Activated naive CD8-positive, alpha-beta T cell (primary cell): Measurements from ENCODE around the gene TELO2.

Experiments
- H3K27ac Mint-ChIP-seq: one replicate; pipeline ENCODE4 v1.8.0; 2021; ENCODE audit warnings: mixed read lengths
- H3K27me3 Mint-ChIP-seq: one replicate; pipeline ENCODE4 v1.8.0; 2021; ENCODE audit warnings: mixed read lengths
- H3K36me3 Mint-ChIP-seq: one replicate; pipeline ENCODE4 v1.8.0; 2021; ENCODE audit warnings: mixed read lengths
- H3K4me1 Mint-ChIP-seq: one replicate; pipeline ENCODE4 v1.8.0; 2021; ENCODE audit warnings: low read depth, mixed read lengths
- H3K4me3 Mint-ChIP-seq: one replicate; pipeline ENCODE4 v1.8.0; 2021; ENCODE audit warnings: mild to moderate bottlenecking, mixed read lengths
- H3K9me3 Mint-ChIP-seq: one replicate; pipeline ENCODE4 v1.8.0; 2021; ENCODE audit warnings: low read depth, mixed read lengths

Gene TELO2

GRCh38 chr16:1452530-1452929 lies 40.6 kb upstream of the TELO2 start:
- Mint-ChIP-seq H3K36me3 (peaks cover 2% of the 10 kb centered on the region), H3K27ac (no peak overlapping the region), H3K4me1 (no peaks in the 10 kb centered on the region), H3K27me3 (no peaks in the 10 kb centered on the region), H3K9me3 (no peaks in the 10 kb centered on the region), H3K4me3 (no peak overlapping the region)

- H3K4me3 Mint-ChIP-seq: no peak overlapping the region
- no peaks in the 10 kb centered on the region for H3K27me3 Mint-ChIP-seq
- H3K4me1 Mint-ChIP-seq: no peaks in the 10 kb centered on the region
- no peaks in the 10 kb centered on the region for H3K9me3 Mint-ChIP-seq
- no peak overlapping the region for H3K27ac Mint-ChIP-seq
- peaks cover 2% of the 10 kb centered on the region for H3K36me3 Mint-ChIP-seq
Measured at GRCh38 chr16:1453316-1453715, 39.8 kb upstream of the TELO2 start.

- H3K27me3 Mint-ChIP-seq: no peaks in the 10 kb centered on the region
- H3K36me3 Mint-ChIP-seq: peaks cover 2% of the 10 kb centered on the region
- H3K4me1 Mint-ChIP-seq: no peaks in the 10 kb centered on the region
- no peaks in the 10 kb centered on the region for H3K9me3 Mint-ChIP-seq
- H3K27ac Mint-ChIP-seq: no peak overlapping the region
- H3K4me3 Mint-ChIP-seq: no peak overlapping the region
Measured at GRCh38 chr16:1454561-1454960, 38.6 kb upstream of the TELO2 start.

GRCh38 chr16:1455190-1456171 lies 37.7 kb upstream of the TELO2 start:
- Mint-ChIP-seq H3K27ac (no peak overlapping the region), H3K4me3 (no peak overlapping the region), H3K27me3 (no peaks in the 10 kb centered on the region), H3K9me3 (no peaks in the 10 kb centered on the region), H3K36me3 (peaks cover 2% of the 10 kb centered on the region), H3K4me1 (no peaks in the 10 kb centered on the region)

- Mint-ChIP-seq H3K9me3 (no peaks in the 10 kb centered on the region), H3K4me1 (no peaks in the 10 kb centered on the region), H3K27ac (no peak overlapping the region), H3K4me3 (no peak overlapping the region), H3K27me3 (no peaks in the 10 kb centered on the region), H3K36me3 (no peaks in the 10 kb centered on the region)
Measured at GRCh38 chr16:1456951-1457350, 36.2 kb upstream of the TELO2 start.

GRCh38 chr16:1457489-1458245 lies 35.5 kb upstream of the TELO2 start:
- no peak overlapping the region for H3K4me3 Mint-ChIP-seq
- H3K4me1 Mint-ChIP-seq: no peaks in the 10 kb centered on the region
- no peaks in the 10 kb centered on the region for H3K27me3 Mint-ChIP-seq
- no peak overlapping the region for H3K27ac Mint-ChIP-seq
- H3K9me3 Mint-ChIP-seq: no peaks in the 10 kb centered on the region
- no peaks in the 10 kb centered on the region for H3K36me3 Mint-ChIP-seq

- no peak overlapping the region for H3K27ac Mint-ChIP-seq
- H3K9me3 Mint-ChIP-seq: no peaks in the 10 kb centered on the region
- no peaks in the 10 kb centered on the region for H3K4me1 Mint-ChIP-seq
- no peaks in the 10 kb centered on the region for H3K36me3 Mint-ChIP-seq
- no peak overlapping the region for H3K4me3 Mint-ChIP-seq
- no peaks in the 10 kb centered on the region for H3K27me3 Mint-ChIP-seq
Measured at GRCh38 chr16:1458336-1458976, 34.7 kb upstream of the TELO2 start.

- Mint-ChIP-seq H3K4me1 (no peaks in the 10 kb centered on the region), H3K4me3 (no peak overlapping the region), H3K9me3 (no peaks in the 10 kb centered on the region), H3K27me3 (no peaks in the 10 kb centered on the region), H3K36me3 (no peaks in the 10 kb centered on the region), H3K27ac (no peak overlapping the region)
Measured at GRCh38 chr16:1458977-1459341, 34.2 kb upstream of the TELO2 start.

GRCh38 chr16:1459967-1460366 lies 33.2 kb upstream of the TELO2 start:
- Mint-ChIP-seq H3K27me3 (no peaks in the 10 kb centered on the region), H3K4me3 (no peak overlapping the region), H3K27ac (no peak overlapping the region), H3K4me1 (no peaks in the 10 kb centered on the region), H3K36me3 (no peaks in the 10 kb centered on the region), H3K9me3 (no peaks in the 10 kb centered on the region)

GRCh38 chr16:1460602-1461138 lies 32.5 kb upstream of the TELO2 start:
- no peaks in the 10 kb centered on the region for H3K4me1 Mint-ChIP-seq
- no peak overlapping the region for H3K27ac Mint-ChIP-seq
- no peaks in the 10 kb centered on the region for H3K36me3 Mint-ChIP-seq
- H3K4me3 Mint-ChIP-seq: no peak overlapping the region
- no peaks in the 10 kb centered on the region for H3K27me3 Mint-ChIP-seq
- no peaks in the 10 kb centered on the region for H3K9me3 Mint-ChIP-seq

GRCh38 chr16:1461146-1461545 lies 32.0 kb upstream of the TELO2 start:
- Mint-ChIP-seq H3K27me3 (no peaks in the 10 kb centered on the region), H3K9me3 (no peaks in the 10 kb centered on the region), H3K4me1 (no peaks in the 10 kb centered on the region), H3K36me3 (no peaks in the 10 kb centered on the region), H3K27ac (no peak overlapping the region), H3K4me3 (no peak overlapping the region)

- H3K36me3 Mint-ChIP-seq: no peaks in the 10 kb centered on the region
- no peaks in the 10 kb centered on the region for H3K9me3 Mint-ChIP-seq
- peaks cover 1% of the 10 kb centered on the region for H3K4me1 Mint-ChIP-seq
- no peak overlapping the region for H3K27ac Mint-ChIP-seq
- no peak overlapping the region for H3K4me3 Mint-ChIP-seq
- no peaks in the 10 kb centered on the region for H3K27me3 Mint-ChIP-seq
Measured at GRCh38 chr16:1464196-1464893, 28.8 kb upstream of the TELO2 start.

- no peaks in the 10 kb centered on the region for H3K36me3 Mint-ChIP-seq
- no peaks in the 10 kb centered on the region for H3K27me3 Mint-ChIP-seq
- no peak overlapping the region for H3K4me3 Mint-ChIP-seq
- H3K27ac Mint-ChIP-seq: no peak overlapping the region
- H3K9me3 Mint-ChIP-seq: no peaks in the 10 kb centered on the region
- peaks cover 6% of the 10 kb centered on the region for H3K4me1 Mint-ChIP-seq
Measured at GRCh38 chr16:1464894-1465566, 28.1 kb upstream of the TELO2 start.

- Mint-ChIP-seq H3K27me3 (no peaks in the 10 kb centered on the region), H3K4me3 (no peak overlapping the region), H3K27ac (no peak overlapping the region), H3K36me3 (no peaks in the 10 kb centered on the region), H3K4me1 (peaks cover 9% of the 10 kb centered on the region), H3K9me3 (no peaks in the 10 kb centered on the region)
Measured at GRCh38 chr16:1465567-1465915, 27.6 kb upstream of the TELO2 start.
